ENCODE measurements around the gene WDR72. TPM values are rescaled to one million over a fixed set of nuclear protein-coding genes. Genes with fewer than 3 reads are reported as not detected.

WDR72 gene
- total RNA-seq, 4 donors from 2014 or later, result 1.0 to 8.6 (median 4.4) TPM

- Histone ChIP-seq H3K9me3 (no peaks in the 10 kb centered on the region), H3K4me1 (no peaks in the 10 kb centered on the region), H3K36me3 (no peaks in the 10 kb centered on the region), H3K27ac (no peak overlapping the region), H3K4me3 (no peak overlapping the region), H3K27me3 (no peaks in the 10 kb centered on the region)
- DNase-seq (ENCODE audit: low spot score in 2 of 2), result no peak
- 69% methylated on average over 2 of the region's 2 CpGs for WGBS
- TF ChIP-seq CTCF (IDR thresholded peaks at IDR 0.05) (no peak), POLR2AphosphoS5 (IDR thresholded peaks at IDR 0.05) (no peak), EP300 (IDR thresholded peaks at IDR 0.05) (no peak), POLR2A (IDR thresholded peaks at IDR 0.05) (no peak)
These were observed 225.2 kb downstream of the WDR72 start for GRCh38 chr15:53534105-53534839.

- H3K9me3 ChIP-seq, result no peaks in the 10 kb centered on the region
- no peak overlapping the region for H3K4me3 ChIP-seq
- no peaks in the 10 kb centered on the region for H3K4me1 ChIP-seq
- H3K27ac ChIP-seq, result no peak overlapping the region
- TF ChIP-seq CTCF (IDR thresholded peaks at IDR 0.05) (no peak), POLR2AphosphoS5 (IDR thresholded peaks at IDR 0.05) (no peak)
- no peak for DNase-seq (ENCODE audit: low spot score in 2 of 2)
- WGBS, result 54% methylated on average over 3 of the region's 3 CpGs
- no peaks in the 10 kb centered on the region for H3K36me3 ChIP-seq
- H3K27me3 ChIP-seq, result no peaks in the 10 kb centered on the region
These were observed 228.7 kb downstream of the WDR72 start for GRCh38 chr15:53530761-53531160.

GRCh38 chr15:53527996-53528395 is 231.5 kb downstream of the WDR72 start:
- no peak overlapping the region for H3K27ac ChIP-seq
- no peaks in the 10 kb centered on the region for H3K27me3 ChIP-seq
- H3K4me1 ChIP-seq, result no peaks in the 10 kb centered on the region
- no peak for TF ChIP-seq CTCF (IDR thresholded peaks at IDR 0.05)
- TF ChIP-seq POLR2A (IDR thresholded peaks at IDR 0.05), result no peak
- TF ChIP-seq EP300 (IDR thresholded peaks at IDR 0.05), result no peak
- TF ChIP-seq POLR2AphosphoS5 (IDR thresholded peaks at IDR 0.05), result no peak
- H3K36me3 ChIP-seq, result no peaks in the 10 kb centered on the region
- no peak for DNase-seq (ENCODE audit: low spot score in 2 of 2)
- H3K4me3 ChIP-seq, result no peak overlapping the region
- H3K9me3 ChIP-seq, result no peaks in the 10 kb centered on the region

GRCh38 chr15:53525894-53526293 is 233.6 kb downstream of the WDR72 start:
- TF ChIP-seq POLR2A (IDR thresholded peaks at IDR 0.05), result no peak
- TF ChIP-seq CTCF (IDR thresholded peaks at IDR 0.05), result no peak
- TF ChIP-seq POLR2AphosphoS5 (IDR thresholded peaks at IDR 0.05), result no peak
- no peak for TF ChIP-seq EP300 (IDR thresholded peaks at IDR 0.05)
- Histone ChIP-seq H3K9me3 (no peaks in the 10 kb centered on the region), H3K27me3 (no peaks in the 10 kb centered on the region), H3K4me3 (no peak overlapping the region), H3K4me1 (no peaks in the 10 kb centered on the region), H3K36me3 (no peaks in the 10 kb centered on the region), H3K27ac (no peak overlapping the region)
- DNase-seq (ENCODE audit: low spot score in 2 of 2), result no peak
- WGBS, result 53% methylated on average over 1 of the region's 1 CpG

GRCh38 chr15:53522991-53523390 is 236.5 kb downstream of the WDR72 start:
- WGBS, result 24% methylated on average over 3 of the region's 3 CpGs
- no peak overlapping the region for H3K27ac ChIP-seq

More at GRCh38 chr15:53522991-53523390, 236.5 kb downstream of the WDR72 start:
- Histone ChIP-seq H3K4me3 (no peak overlapping the region), H3K4me1 (no peaks in the 10 kb centered on the region), H3K36me3 (no peaks in the 10 kb centered on the region), H3K9me3 (no peaks in the 10 kb centered on the region), H3K27me3 (no peaks in the 10 kb centered on the region)
- no peak for DNase-seq (ENCODE audit: low spot score in 2 of 2)
- no peak for TF ChIP-seq POLR2A (IDR thresholded peaks at IDR 0.05)
- TF ChIP-seq CTCF (IDR thresholded peaks at IDR 0.05), result no peak
- no peak for TF ChIP-seq POLR2AphosphoS5 (IDR thresholded peaks at IDR 0.05)
- no peak for TF ChIP-seq EP300 (IDR thresholded peaks at IDR 0.05)
